Smooth muscle cell (in vitro differentiated cells): ENCODE measurements around the gene DPY19L3. TPM values are rescaled to one million over a fixed set of nuclear protein-coding genes. Genes with fewer than 3 reads are reported as not detected.

Experiments
- DNase-seq: peaks from one replicate; lab custom pipeline; 2025; ENCODE audit not compliant: unreplicated experiment; lab: John Stamatoyannopoulos, UW
- H2AFZ ChIP-seq: fragments of 200-600 bp; sonication (generic); 2 replicates; pipeline ENCODE4 v1.6.0; 2016; ENCODE audit warnings: antibody characterized with exemption, low read depth, mild to moderate bottlenecking
- H3F3A ChIP-seq: fragments of 200-600 bp; sonication (generic); 2 replicates; pipeline ENCODE4 v1.6.0; 2017; ENCODE audit warnings: antibody characterized with exemption, low read depth
- H3K27ac ChIP-seq: fragments of 200-600 bp; sonication (generic); 2 replicates; pipeline ENCODE4 v1.5.1; 2016; ENCODE audit warnings: low read depth, mild to moderate bottlenecking
- H3K27me3 ChIP-seq: fragments of 200-600 bp; sonication (generic); 2 replicates; pipeline ENCODE4 v1.6.1; 2016; ENCODE audit warnings: low read depth, mild to moderate bottlenecking
- H3K36me3 ChIP-seq: fragments of 200-600 bp; sonication (generic); 2 replicates; pipeline ENCODE4 v1.5.1; 2016; ENCODE audit warnings: low read depth
- H3K4me1 ChIP-seq: fragments of 200-600 bp; sonication (generic); 2 replicates; pipeline ENCODE4 v1.5.1; 2016; ENCODE audit warnings: low read depth
- H3K4me2 ChIP-seq: fragments of 200-600 bp; sonication (generic); 2 replicates; pipeline ENCODE4 v1.6.0; 2016; ENCODE audit warnings: mild to moderate bottlenecking
- H3K4me3 ChIP-seq: fragments of 200-600 bp; sonication (generic); 2 replicates; pipeline ENCODE4 v1.5.1; 2016; ENCODE audit warnings: mild to moderate bottlenecking
- H3K79me2 ChIP-seq: fragments of 200-600 bp; sonication (generic); 2 replicates; pipeline ENCODE4 v1.6.0; 2016; ENCODE audit warnings: low read depth, mild to moderate bottlenecking
- H3K9ac ChIP-seq: fragments of 200-600 bp; sonication (generic); 2 replicates; pipeline ENCODE4 v1.6.0; 2016; ENCODE audit warnings: low read depth
- H3K9me3 ChIP-seq: fragments of 200-600 bp; sonication (generic); replicated peaks from 2 replicates; pipeline ENCODE4 v1.5.1; 2016; ENCODE audit warnings: low read depth
- H4K20me1 ChIP-seq: fragments of 200-600 bp; sonication (generic); 2 replicates; pipeline ENCODE4 v1.6.0; 2016; ENCODE audit warnings: low read depth
- CTCF ChIP-seq: fragments of 200-600 bp; sonication (generic); IDR thresholded peaks from 2 replicates; pipeline ENCODE4 v1.5.1; 2017; ENCODE audit warnings: borderline replicate concordance, mild to moderate bottlenecking, antibody characterized with exemption; ENCODE audit not compliant: insufficient read depth, poor library complexity, severe bottlenecking
- WGBS: methylation state at CpG from one replicate; pipeline ENCODE4 v1.1.7; 2016; ENCODE audit warnings: low lambda C conversion rate; 5-methylcytosine and 5-hydroxymethylcytosine counted together
- polyA plus RNA-seq: library from polyadenylated mRNA; unstranded; fragments of >200 nt; fragmentation: Nextera tagmentation; extraction: Ambion mirVana; gene quantifications from 2 replicates; pipeline ENCODE4 v1.2.1, GENCODE V29; 2016
- total RNA-seq: library from RNA; depleted of rRNA; stranded (reverse); fragments of >200 nt; gene quantifications from 2 replicates; pipeline ENCODE4 v1.2.3, GENCODE V29; 2014

Gene DPY19L3
- total and polyA plus RNA-seq, 2 experiments from 2014 or later = 5.8 to 50.0 TPM

- Histone ChIP-seq H3K9me3 (no peaks in the 10 kb centered on the region), H4K20me1 (no peaks in the 10 kb centered on the region), H3K4me3 (no peak overlapping the region), H3K27ac (peak overlapping the region; percentile 33), H3K9ac (no peak overlapping the region), H3K36me3 (no peaks in the 10 kb centered on the region), H3F3A (no peaks in the 10 kb centered on the region), H2AFZ (no peak overlapping the region), H3K27me3 (no peaks in the 10 kb centered on the region), H3K4me2 (no peak overlapping the region), H3K79me2 (no peaks in the 10 kb centered on the region), H3K4me1 (no peaks in the 10 kb centered on the region)
- WGBS = 64% methylated on average over 7 of the region's 7 CpGs
- no peak for DNase-seq
- TF ChIP-seq CTCF = no peak
These were observed 65.5 kb downstream of the DPY19L3 start for GRCh38 chr19:32471095-32471494.

- Histone ChIP-seq H3K9ac (no peak overlapping the region), H4K20me1 (no peaks in the 10 kb centered on the region), H3K4me2 (no peak overlapping the region), H3K4me3 (no peak overlapping the region), H2AFZ (no peak overlapping the region), H3K79me2 (no peaks in the 10 kb centered on the region), H3K27me3 (no peaks in the 10 kb centered on the region), H3K4me1 (no peaks in the 10 kb centered on the region), H3K9me3 (no peaks in the 10 kb centered on the region), H3K36me3 (no peaks in the 10 kb centered on the region), H3K27ac (no peak overlapping the region), H3F3A (no peaks in the 10 kb centered on the region)
- no peak for DNase-seq
- TF ChIP-seq CTCF = no peak
- 96% methylated on average over 7 of the region's 7 CpGs for WGBS
These were observed 66.2 kb downstream of the DPY19L3 start for GRCh38 chr19:32471811-32472210.

DNA sequence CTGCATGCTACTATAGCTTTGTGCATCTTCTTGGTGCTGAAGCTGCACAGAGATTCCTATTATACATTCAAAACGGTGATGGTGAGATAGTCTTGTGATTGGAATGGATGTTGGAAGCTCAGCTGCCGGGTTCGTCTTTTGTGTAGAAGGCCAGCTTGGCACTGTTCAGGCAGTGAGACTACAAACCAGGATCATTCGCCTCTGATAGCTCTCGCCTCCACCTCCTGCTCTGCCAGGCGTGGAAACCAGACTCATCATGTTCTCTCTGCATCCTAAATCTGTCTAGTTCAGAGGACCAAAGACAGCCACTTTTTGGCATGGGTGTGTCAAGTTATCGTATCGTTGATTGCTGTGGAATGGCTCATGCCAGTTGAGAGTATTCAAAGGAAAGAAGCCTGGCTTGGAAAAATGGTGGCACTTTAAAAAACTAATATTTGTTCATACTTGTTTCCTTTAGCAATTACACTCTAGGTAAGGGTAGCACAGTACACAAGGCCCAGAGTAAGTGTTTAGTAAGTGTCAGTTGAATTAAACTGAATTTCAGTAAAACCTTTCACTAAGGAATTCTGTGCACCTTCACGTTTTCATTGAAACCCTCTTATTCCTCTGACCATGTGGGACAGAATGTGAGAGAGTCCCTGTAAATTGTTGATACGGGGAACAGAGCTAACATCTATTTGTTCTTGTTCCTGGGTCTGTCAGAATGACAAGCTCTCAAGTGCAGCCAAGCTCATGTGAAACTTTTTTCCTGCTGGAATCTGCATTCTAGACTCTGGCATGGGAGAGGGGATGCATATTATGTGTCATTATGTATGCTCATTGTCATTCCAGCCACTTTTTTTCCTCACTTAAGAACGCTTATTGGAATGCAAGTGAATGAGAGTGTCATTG, 69.8 kb downstream of the DPY19L3 start:
- no peak for DNase-seq
- H3K27ac ChIP-seq = no peak overlapping the region
- H3K4me3 ChIP-seq = no peak overlapping the region
- no peak overlapping the region for H3K4me2 ChIP-seq
- no peaks in the 10 kb centered on the region for H3K4me1 ChIP-seq
- H3K79me2 ChIP-seq = no peaks in the 10 kb centered on the region
- no peaks in the 10 kb centered on the region for H3K27me3 ChIP-seq
- no peaks in the 10 kb centered on the region for H3K9me3 ChIP-seq
- no peak overlapping the region for H2AFZ ChIP-seq
- H3F3A ChIP-seq = no peaks in the 10 kb centered on the region
- H3K9ac ChIP-seq = no peak overlapping the region
- WGBS = 93% methylated on average over 11 of the region's 11 CpGs
- H4K20me1 ChIP-seq = no peaks in the 10 kb centered on the region
- no peak for TF ChIP-seq CTCF
- no peaks in the 10 kb centered on the region for H3K36me3 ChIP-seq

GRCh38 chr19:32476032-32476350, 70.4 kb downstream of the DPY19L3 start:
- H3K4me3 ChIP-seq = no peak overlapping the region
- H2AFZ ChIP-seq = no peak overlapping the region
- no peaks in the 10 kb centered on the region for H3K4me1 ChIP-seq
- H3F3A ChIP-seq = no peaks in the 10 kb centered on the region
- no peak overlapping the region for H3K27ac ChIP-seq
- no peaks in the 10 kb centered on the region for H4K20me1 ChIP-seq
- H3K79me2 ChIP-seq = no peaks in the 10 kb centered on the region
- H3K9me3 ChIP-seq = no peaks in the 10 kb centered on the region
- WGBS = 96% methylated on average over 4 of the region's 4 CpGs
- H3K4me2 ChIP-seq = no peak overlapping the region
- TF ChIP-seq CTCF = no peak
- no peak for DNase-seq
- H3K36me3 ChIP-seq = no peaks in the 10 kb centered on the region
- H3K9ac ChIP-seq = no peak overlapping the region
- H3K27me3 ChIP-seq = no peaks in the 10 kb centered on the region
